ENCODE measurements around the gene FBXW12.

- TF ChIP-seq CTCF (IDR thresholded peaks at IDR 0.05) = no peak
- no peak for TF ChIP-seq POLR2A (IDR thresholded peaks at IDR 0.05)
Observed at GRCh38 chr3:48364840-48365239, 7.2 kb upstream of the FBXW12 start.
